Cardiac muscle cell (in vitro differentiated cells and primary cell): ENCODE results near the gene TENM3. TPM values are rescaled to one million over a fixed set of nuclear protein-coding genes. Genes with fewer than 3 reads are reported as not detected.
A peak's percentile ranks its signal among the peaks of the same experiment; 100 is the strongest.

Source experiments
- DNase-seq, 2 donors: peaks; one replicate each; pipeline versions ENCODE4 v3.0.0 to v3.0.0-alpha.2; 2010 to 2017; ENCODE audit warnings: low read depth in 1 of 2, low spot score in 1 of 2
- H3K27ac ChIP-seq: fragments of 200-600 bp; sonication (generic); 2 replicates; pipeline ENCODE4 v1.5.1; 2016
- H3K27me3 ChIP-seq: fragments of 200-600 bp; sonication (generic); 2 replicates; pipeline ENCODE4 v1.6.0; 2016; ENCODE audit warnings: control low read depth
- H3K36me3 ChIP-seq: fragments of 200-600 bp; sonication (generic); 2 replicates; pipeline ENCODE4 v1.5.1; 2016; ENCODE audit warnings: control low read depth
- H3K4me1 ChIP-seq: fragments of 200-600 bp; sonication (generic); 2 replicates; pipeline ENCODE4 v1.8.1; 2017; ENCODE audit warnings: low read depth, mild to moderate bottlenecking, mixed run types
- H3K4me3 ChIP-seq: fragments of 200-600 bp; sonication (generic); 2 replicates; pipeline ENCODE4 v1.5.1; 2016; ENCODE audit warnings: mild to moderate bottlenecking
- H3K9me3 ChIP-seq: fragments of 200-600 bp; sonication (generic); 2 replicates; pipeline ENCODE4 v1.5.1; 2017; ENCODE audit warnings: low read depth, mild to moderate bottlenecking, control low read depth
- CTCF ChIP-seq: IDR thresholded peaks from 2 replicates; pipeline ENCODE4 v1.5.1; 2012; ENCODE audit warnings: low read depth, mild to moderate bottlenecking, low read length
- polyA plus RNA-seq: library from polyadenylated mRNA; unstranded; fragments of >200 nt; fragmentation: Nextera tagmentation; extraction: Ambion mirVana; gene quantifications from 2 replicates; pipeline ENCODE4 v1.2.1, GENCODE V29; 2016
- total RNA-seq: library from RNA; depleted of rRNA; stranded (reverse); fragments of >200 nt; gene quantifications from 2 replicates; pipeline ENCODE4 v1.2.3, GENCODE V29; 2016

Gene TENM3
- total and polyA plus RNA-seq, 2 experiments from 2014 or later: 12.5 to 24.8 TPM

GRCh38 chr4:182756161-182756690, 513.0 kb downstream of the TENM3 start:
- H3K27ac ChIP-seq: no peak overlapping the region
- DNase-seq: no peak

GRCh38 chr4:182758273-182758672, 515.1 kb downstream of the TENM3 start:
- H3K9me3 ChIP-seq: no peaks in the 10 kb centered on the region
- no peak for TF ChIP-seq CTCF
- H3K36me3 ChIP-seq: peaks cover 4% of the 10 kb centered on the region
- no peak overlapping the region for H3K27ac ChIP-seq
- H3K4me3 ChIP-seq: no peak overlapping the region
- no peak for DNase-seq
- H3K27me3 ChIP-seq: no peaks in the 10 kb centered on the region
- H3K4me1 ChIP-seq: peaks cover 10% of the 10 kb centered on the region

More at GRCh38 chr4:182756161-182756690, 513.0 kb downstream of the TENM3 start:
- TF ChIP-seq CTCF: no peak
- Histone ChIP-seq H3K4me1 (peaks cover 10% of the 10 kb centered on the region), H3K36me3 (peaks cover 4% of the 10 kb centered on the region), H3K27me3 (no peaks in the 10 kb centered on the region), H3K9me3 (no peaks in the 10 kb centered on the region), H3K4me3 (no peak overlapping the region)

- no peak for DNase-seq
- no peak for TF ChIP-seq CTCF
- no peak overlapping the region for H3K27ac ChIP-seq
- no peaks in the 10 kb centered on the region for H3K36me3 ChIP-seq
- peaks cover 13% of the 10 kb centered on the region for H3K4me1 ChIP-seq
- no peak overlapping the region for H3K4me3 ChIP-seq
- no peaks in the 10 kb centered on the region for H3K9me3 ChIP-seq
- no peaks in the 10 kb centered on the region for H3K27me3 ChIP-seq
Measured at GRCh38 chr4:182760551-182761043, 517.4 kb downstream of the TENM3 start.

- Histone ChIP-seq H3K27ac (no peak overlapping the region), H3K9me3 (no peaks in the 10 kb centered on the region), H3K4me3 (no peak overlapping the region), H3K4me1 (peaks cover 3% of the 10 kb centered on the region), H3K36me3 (no peaks in the 10 kb centered on the region), H3K27me3 (no peaks in the 10 kb centered on the region)
- peak in 1 of 2 donors; percentile 8 for DNase-seq
- TF ChIP-seq CTCF: no peak
Measured at GRCh38 chr4:182764137-182764536, 520.9 kb downstream of the TENM3 start.

- H3K27me3 ChIP-seq: no peaks in the 10 kb centered on the region
- TF ChIP-seq CTCF: no peak
- no peak overlapping the region for H3K27ac ChIP-seq
- no peak for DNase-seq
- H3K36me3 ChIP-seq: no peaks in the 10 kb centered on the region
- H3K4me1 ChIP-seq: peaks cover 3% of the 10 kb centered on the region
- H3K9me3 ChIP-seq: no peaks in the 10 kb centered on the region
- no peak overlapping the region for H3K4me3 ChIP-seq
Measured at GRCh38 chr4:182764642-182765041, 521.4 kb downstream of the TENM3 start.
